ENCODE data around the gene KCTD8. TPM values are rescaled to one million over a fixed set of nuclear protein-coding genes. Genes with fewer than 3 reads are reported as not detected.

Gene KCTD8
- 0.43 TPM for total RNA-seq

DNA sequence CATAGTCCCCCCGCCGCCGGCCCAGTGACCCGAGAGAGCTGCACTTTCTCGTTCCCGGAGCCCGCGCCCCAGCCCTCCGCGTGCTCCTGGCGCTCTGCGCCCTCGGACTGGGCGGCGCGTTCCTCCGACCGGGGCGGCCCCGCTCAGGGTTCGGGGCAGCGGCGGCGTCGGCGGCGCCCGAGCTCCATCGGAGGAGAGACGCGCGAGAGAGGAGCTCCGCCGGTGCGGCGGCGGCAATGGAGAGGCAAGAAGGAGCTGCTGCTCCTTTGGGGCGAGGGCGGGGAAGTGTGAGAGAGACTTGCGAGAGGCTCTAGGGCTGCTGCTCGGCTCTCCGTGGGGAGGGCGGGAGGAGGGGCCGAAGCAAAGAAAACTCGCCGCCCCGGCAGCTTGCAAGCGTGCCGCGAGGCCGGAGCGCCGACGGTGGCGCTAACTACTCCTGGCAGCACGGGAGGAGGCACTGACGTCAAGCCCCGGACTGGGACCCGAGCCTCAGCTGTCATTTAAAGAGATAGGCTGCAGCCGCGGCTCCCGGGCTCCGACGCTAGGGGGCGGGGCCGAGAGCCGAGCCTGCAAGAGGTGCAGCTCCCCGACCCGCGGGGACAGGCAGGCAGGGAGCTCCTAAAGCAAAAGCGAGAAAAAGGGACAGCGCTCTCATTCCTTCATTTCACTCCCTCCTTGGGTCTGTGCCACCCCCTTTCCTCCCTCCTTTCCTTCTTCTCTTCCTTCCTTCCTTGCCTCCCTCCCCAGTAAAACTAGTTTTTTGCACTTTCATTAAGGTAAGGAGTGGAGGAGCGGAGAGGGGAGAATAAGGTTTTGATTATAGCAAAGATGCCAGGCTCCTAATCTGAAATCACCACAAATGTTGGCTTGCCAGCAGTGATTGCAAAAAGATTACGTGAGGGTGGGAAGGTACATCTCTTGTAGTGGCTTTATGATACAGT is at the start of gene KCTD8:
Gene KCTD8 (minus strand): TSS at position 289 of the 941 bp plus-strand sequence.
- peak; percentile 12 to 62 (median 61) for TF ChIP-seq CTCF (IDR thresholded peaks at IDR 0.05)
- Histone ChIP-seq H3K4me3 (peak within 1 kb of the TSS; percentile 58 to 61), H3K36me3 (no peaks in the 10 kb centered on the region), H3K9me3 (no peaks in the 10 kb centered on the region), H3K4me1 (no peaks in the 10 kb centered on the region), H3K27me3 (peaks cover 5% of the 10 kb centered on the region), H3K27ac (peak within 1 kb of the TSS; percentile 55 to 73)
- intact Hi-C loops (cut with DNase I) = loop anchor here (5.0 kb wide), 3 partner anchors 229 to 1356 kb away; partner anchors contain the start of genes GNPDA2 and GUF1
- peak; percentile 59 to 93 for DNase-seq (ENCODE audit: low spot score in 2 of 2)

- no peak for DNase-seq (ENCODE audit: low spot score in 2 of 2)
- no peaks in the 10 kb centered on the region for H3K9me3 ChIP-seq
- no peaks in the 10 kb centered on the region for H3K27me3 ChIP-seq
- H3K4me1 ChIP-seq = no peaks in the 10 kb centered on the region
- no peak overlapping the region for H3K4me3 ChIP-seq
- intact Hi-C loops (cut with DNase I) = no loop called here
- H3K27ac ChIP-seq = no peak overlapping the region
- TF ChIP-seq CTCF (IDR thresholded peaks at IDR 0.05) = no peak
- no peaks in the 10 kb centered on the region for H3K36me3 ChIP-seq
Observed at GRCh38 chr4:44494810-44495701, 46.4 kb upstream of the KCTD8 start.

DNA sequence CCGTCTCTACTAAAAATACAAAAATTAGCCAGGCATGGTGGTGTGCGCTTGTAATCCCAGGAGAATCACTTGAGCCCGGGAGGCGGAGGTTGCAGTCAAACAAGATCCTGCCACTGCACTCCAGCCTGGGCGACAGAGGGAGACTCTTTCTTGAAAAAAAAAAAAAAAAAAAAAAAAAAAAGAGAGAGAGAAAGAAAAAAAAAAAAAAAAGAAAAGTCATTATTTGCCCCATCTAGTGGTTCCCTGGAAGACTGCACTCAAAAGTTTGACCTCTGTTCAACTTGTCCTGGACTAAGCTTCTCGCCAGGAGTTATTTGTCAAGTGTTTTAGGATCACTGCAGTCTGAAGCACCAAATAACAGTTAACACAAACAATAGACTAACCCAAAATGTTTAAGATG is 45.3 kb upstream of the KCTD8 start:
- H3K27ac ChIP-seq = no peak overlapping the region
- DNase-seq (ENCODE audit: low spot score in 2 of 2) = no peak
- TF ChIP-seq CTCF (IDR thresholded peaks at IDR 0.05) = no peak
- H3K36me3 ChIP-seq = no peaks in the 10 kb centered on the region
- no peaks in the 10 kb centered on the region for H3K27me3 ChIP-seq
- intact Hi-C loops (cut with DNase I) = no loop called here
- H3K4me1 ChIP-seq = no peaks in the 10 kb centered on the region
- no peaks in the 10 kb centered on the region for H3K9me3 ChIP-seq
- no peak overlapping the region for H3K4me3 ChIP-seq

DNA sequence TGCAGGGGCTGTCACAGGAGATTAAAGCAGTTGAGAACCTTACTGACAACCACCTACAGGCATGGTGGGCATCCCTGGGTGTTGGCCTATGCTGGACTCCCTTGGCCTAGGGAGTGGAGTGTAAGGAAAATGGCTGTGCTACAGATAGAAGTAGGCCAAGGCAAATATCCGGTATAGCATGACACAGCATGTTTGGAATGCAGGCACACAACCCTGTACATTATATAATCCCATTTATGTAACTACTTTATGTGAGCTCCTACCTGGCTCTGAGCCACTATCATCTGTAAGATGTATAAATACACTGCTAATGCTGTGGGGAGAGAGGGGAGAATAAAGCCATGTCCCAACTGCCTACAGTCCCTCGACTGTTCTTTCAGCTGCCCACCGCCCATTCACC is 38.7 kb upstream of the KCTD8 start:
- TF ChIP-seq CTCF (IDR thresholded peaks at IDR 0.05) = no peak

DNA sequence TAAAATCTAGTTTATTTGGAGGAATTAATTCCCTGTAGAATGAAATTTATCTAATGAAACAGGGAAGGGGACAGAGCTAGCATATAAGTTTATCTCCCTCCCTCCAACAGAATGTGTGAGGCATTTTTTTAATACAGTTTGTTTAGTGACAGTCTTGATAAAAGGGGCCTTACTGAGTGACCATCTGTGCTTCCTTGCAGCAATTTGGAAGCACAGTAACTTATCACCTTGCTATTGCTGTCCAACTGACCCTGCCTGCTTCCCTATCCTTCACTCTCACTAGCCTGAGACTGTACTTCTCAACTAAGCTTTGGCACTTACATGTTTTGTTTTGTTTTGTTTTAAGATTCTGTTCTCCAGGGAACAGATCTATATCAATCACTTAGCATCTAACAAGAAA is 31.1 kb upstream of the KCTD8 start:
- intact Hi-C loops (cut with DNase I) = no loop called here
- Histone ChIP-seq H3K4me1 (no peaks in the 10 kb centered on the region), H3K36me3 (no peaks in the 10 kb centered on the region), H3K27me3 (no peaks in the 10 kb centered on the region), H3K4me3 (no peak overlapping the region), H3K27ac (no peak overlapping the region), H3K9me3 (no peaks in the 10 kb centered on the region)
- DNase-seq (ENCODE audit: low spot score in 2 of 2) = no peak
- no peak for TF ChIP-seq CTCF (IDR thresholded peaks at IDR 0.05)

More for the DNA sequence above, 38.7 kb upstream of the KCTD8 start:
- H3K4me1 ChIP-seq = no peaks in the 10 kb centered on the region
- H3K4me3 ChIP-seq = no peak overlapping the region
- intact Hi-C loops (cut with DNase I) = no loop called here
- no peaks in the 10 kb centered on the region for H3K36me3 ChIP-seq
- H3K9me3 ChIP-seq = no peaks in the 10 kb centered on the region
- no peak for DNase-seq (ENCODE audit: low spot score in 2 of 2)
- H3K27me3 ChIP-seq = no peaks in the 10 kb centered on the region
- H3K27ac ChIP-seq = no peak overlapping the region
